Panc1 (cell line): ENCODE results near the gene HK1.

Source experiments
- TF ChIP-seq, protein P1 (sequence below): fragments of 450-650 bp; IDR thresholded peaks from 2 replicates; pipeline ENCODE4 v1.5.1; 2017; ENCODE audit warnings: mild to moderate bottlenecking
- TF ChIP-seq, protein P2 (sequence below), 2 experiments: IDR thresholded peaks; 2 replicates each; pipeline ENCODE4 v1.6.1; 2011 to 2012; ENCODE audit warnings: low read depth in 2 of 2, control low read depth in 1 of 2, low read length in 1 of 2, mild to moderate bottlenecking in 1 of 2, moderate library complexity in 1 of 2; ENCODE audit not compliant: insufficient read depth in 1 of 2

DNA sequence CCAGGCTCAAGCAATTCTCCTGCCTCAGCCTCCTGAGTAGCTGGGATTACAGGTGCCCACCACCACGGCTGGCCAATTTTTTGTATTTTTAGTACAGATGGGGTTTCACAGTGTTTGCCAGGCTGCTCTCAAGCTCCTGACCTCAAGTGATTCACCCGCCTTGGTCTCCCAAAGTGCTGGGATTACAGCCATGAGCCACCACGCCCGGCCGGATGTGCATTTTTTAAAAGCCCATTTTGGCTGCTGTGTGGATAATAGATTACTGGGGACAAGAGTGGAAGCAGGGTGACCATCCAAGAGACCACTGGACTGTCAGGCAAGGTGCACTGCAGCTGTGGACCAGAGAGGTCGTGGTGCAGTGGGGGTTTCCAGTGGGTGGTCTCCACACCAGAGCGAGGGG is 36.7 kb upstream of the HK1 start:
- TF ChIP-seq, protein P1, sequence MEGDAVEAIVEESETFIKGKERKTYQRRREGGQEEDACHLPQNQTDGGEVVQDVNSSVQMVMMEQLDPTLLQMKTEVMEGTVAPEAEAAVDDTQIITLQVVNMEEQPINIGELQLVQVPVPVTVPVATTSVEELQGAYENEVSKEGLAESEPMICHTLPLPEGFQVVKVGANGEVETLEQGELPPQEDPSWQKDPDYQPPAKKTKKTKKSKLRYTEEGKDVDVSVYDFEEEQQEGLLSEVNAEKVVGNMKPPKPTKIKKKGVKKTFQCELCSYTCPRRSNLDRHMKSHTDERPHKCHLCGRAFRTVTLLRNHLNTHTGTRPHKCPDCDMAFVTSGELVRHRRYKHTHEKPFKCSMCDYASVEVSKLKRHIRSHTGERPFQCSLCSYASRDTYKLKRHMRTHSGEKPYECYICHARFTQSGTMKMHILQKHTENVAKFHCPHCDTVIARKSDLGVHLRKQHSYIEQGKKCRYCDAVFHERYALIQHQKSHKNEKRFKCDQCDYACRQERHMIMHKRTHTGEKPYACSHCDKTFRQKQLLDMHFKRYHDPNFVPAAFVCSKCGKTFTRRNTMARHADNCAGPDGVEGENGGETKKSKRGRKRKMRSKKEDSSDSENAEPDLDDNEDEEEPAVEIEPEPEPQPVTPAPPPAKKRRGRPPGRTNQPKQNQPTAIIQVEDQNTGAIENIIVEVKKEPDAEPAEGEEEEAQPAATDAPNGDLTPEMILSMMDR, result no peak
- TF ChIP-seq, protein P2, sequence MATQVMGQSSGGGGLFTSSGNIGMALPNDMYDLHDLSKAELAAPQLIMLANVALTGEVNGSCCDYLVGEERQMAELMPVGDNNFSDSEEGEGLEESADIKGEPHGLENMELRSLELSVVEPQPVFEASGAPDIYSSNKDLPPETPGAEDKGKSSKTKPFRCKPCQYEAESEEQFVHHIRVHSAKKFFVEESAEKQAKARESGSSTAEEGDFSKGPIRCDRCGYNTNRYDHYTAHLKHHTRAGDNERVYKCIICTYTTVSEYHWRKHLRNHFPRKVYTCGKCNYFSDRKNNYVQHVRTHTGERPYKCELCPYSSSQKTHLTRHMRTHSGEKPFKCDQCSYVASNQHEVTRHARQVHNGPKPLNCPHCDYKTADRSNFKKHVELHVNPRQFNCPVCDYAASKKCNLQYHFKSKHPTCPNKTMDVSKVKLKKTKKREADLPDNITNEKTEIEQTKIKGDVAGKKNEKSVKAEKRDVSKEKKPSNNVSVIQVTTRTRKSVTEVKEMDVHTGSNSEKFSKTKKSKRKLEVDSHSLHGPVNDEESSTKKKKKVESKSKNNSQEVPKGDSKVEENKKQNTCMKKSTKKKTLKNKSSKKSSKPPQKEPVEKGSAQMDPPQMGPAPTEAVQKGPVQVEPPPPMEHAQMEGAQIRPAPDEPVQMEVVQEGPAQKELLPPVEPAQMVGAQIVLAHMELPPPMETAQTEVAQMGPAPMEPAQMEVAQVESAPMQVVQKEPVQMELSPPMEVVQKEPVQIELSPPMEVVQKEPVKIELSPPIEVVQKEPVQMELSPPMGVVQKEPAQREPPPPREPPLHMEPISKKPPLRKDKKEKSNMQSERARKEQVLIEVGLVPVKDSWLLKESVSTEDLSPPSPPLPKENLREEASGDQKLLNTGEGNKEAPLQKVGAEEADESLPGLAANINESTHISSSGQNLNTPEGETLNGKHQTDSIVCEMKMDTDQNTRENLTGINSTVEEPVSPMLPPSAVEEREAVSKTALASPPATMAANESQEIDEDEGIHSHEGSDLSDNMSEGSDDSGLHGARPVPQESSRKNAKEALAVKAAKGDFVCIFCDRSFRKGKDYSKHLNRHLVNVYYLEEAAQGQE (IDR thresholded peaks at IDR 0.05; ENCODE audit: insufficient read depth in 1 of 2, low read depth in 2 of 2, low read length in 1 of 2), result no peak
